Measurements from ENCODE around the gene TSC2. TPM values are rescaled to one million over a fixed set of nuclear protein-coding genes. Genes with fewer than 3 reads are reported as not detected.
"Not testable (repeated sequence)": the region's sequence is repeated elsewhere in the genome, so short reads cannot be mapped to it uniquely, and the experiment has no call there.

TSC2 gene
- total RNA-seq, 6 experiments from 2014 or later = 25.7 to 124 (median 59.4) TPM

- DNase-seq (no peak), ATAC-seq (no peak)
- intact Hi-C loops (cut with DNase I) = no loop called here
- 100% methylated on average over 2 of the region's 17 CpGs for WGBS (ENCODE audit: insufficient coverage, low coverage, low lambda C conversion rate, missing lambda C conversion rate)
- peaks cover 0 to 2% (median 0%) of the 10 kb centered on the region in 4 donors for H3K4me1 ChIP-seq
- H3K4me3 ChIP-seq = no peak overlapping the region
- H3K36me3 ChIP-seq = no peaks in the 10 kb centered on the region
- H3K27me3 ChIP-seq = no peaks in the 10 kb centered on the region
- no peak overlapping the region for H3K27ac ChIP-seq
- TF ChIP-seq POLR2A (IDR thresholded peaks at IDR 0.05) = no peak
- TF ChIP-seq CTCF (IDR thresholded peaks at IDR 0.05) = no peak
- H3K9me3 ChIP-seq = no peaks in the 10 kb centered on the region
Measured at GRCh38 chr16:2122429-2122828, 74.6 kb downstream of the TSC2 start.

GRCh38 chr16:2122934-2123683, 75.3 kb downstream of the TSC2 start:
- H3K27ac ChIP-seq; ATAC-seq; H3K4me1 ChIP-seq; H3K36me3 ChIP-seq; DNase-seq; H3K9me3 ChIP-seq; H3K4me3 ChIP-seq; H3K27me3 ChIP-seq; intact Hi-C loops (cut with DNase I): not testable (repeated sequence)
- 80% methylated on average over 3 of the region's 26 CpGs for WGBS (ENCODE audit: insufficient coverage, low coverage, low lambda C conversion rate, missing lambda C conversion rate)

- WGBS (ENCODE audit: insufficient coverage, low coverage, low lambda C conversion rate, missing lambda C conversion rate) = no CpG with 5 or more reads among the region's 27 CpGs
Measured at GRCh38 chr16:2123706-2124376, 76.1 kb downstream of the TSC2 start.

GRCh38 chr16:2124377-2124693, 76.5 kb downstream of the TSC2 start:
- H3K4me3 ChIP-seq; H3K27me3 ChIP-seq; H3K9me3 ChIP-seq; ATAC-seq; H3K4me1 ChIP-seq; intact Hi-C loops (cut with DNase I); H3K36me3 ChIP-seq; DNase-seq: not testable (repeated sequence)
- H3K27ac ChIP-seq = peak overlapping the region; percentile 53 to 70 (median 56)
- WGBS (ENCODE audit: insufficient coverage, low coverage, low lambda C conversion rate, missing lambda C conversion rate) = 35% methylated on average over 4 of the region's 11 CpGs

More at GRCh38 chr16:2123706-2124376, 76.1 kb downstream of the TSC2 start:
- H3K4me3 ChIP-seq; H3K9me3 ChIP-seq; H3K27me3 ChIP-seq; H3K4me1 ChIP-seq; intact Hi-C loops (cut with DNase I); ATAC-seq; H3K36me3 ChIP-seq; DNase-seq: not testable (repeated sequence)
- peak overlapping the region; percentile 53 to 70 (median 56) for H3K27ac ChIP-seq

GRCh38 chr16:2124694-2125444, 77.1 kb downstream of the TSC2 start:
- H3K4me3 ChIP-seq; H3K27me3 ChIP-seq; intact Hi-C loops (cut with DNase I); H3K4me1 ChIP-seq; H3K36me3 ChIP-seq; H3K9me3 ChIP-seq: not testable (repeated sequence)
- DNase-seq (peak in 1 of 3 donors; percentile 55), ATAC-seq (peak in 3 of 4 donors; percentile 6 to 27 (median 22))
- peak overlapping the region; percentile 53 to 70 (median 56) for H3K27ac ChIP-seq
- 37% methylated on average over 2 of the region's 37 CpGs for WGBS (ENCODE audit: insufficient coverage, low coverage, low lambda C conversion rate, missing lambda C conversion rate)

GRCh38 chr16:2125609-2126008, 77.8 kb downstream of the TSC2 start:
- WGBS (ENCODE audit: insufficient coverage, low coverage, low lambda C conversion rate, missing lambda C conversion rate) = 53% methylated on average over 3 of the region's 11 CpGs
- peak overlapping the region in 2 of 3 donors; percentile 36 to 53 for H3K27ac ChIP-seq
- DNase-seq; H3K36me3 ChIP-seq; intact Hi-C loops (cut with DNase I); H3K27me3 ChIP-seq; H3K9me3 ChIP-seq; H3K4me3 ChIP-seq; ATAC-seq; H3K4me1 ChIP-seq: not testable (repeated sequence)

- peak in 1 of 3 donors; percentile 57 for DNase-seq
Measured at GRCh38 chr16:2126161-2126743, 78.5 kb downstream of the TSC2 start.

GRCh38 chr16:2126928-2127556, 79.3 kb downstream of the TSC2 start:
- H3K27me3 ChIP-seq; intact Hi-C loops (cut with DNase I); H3K4me1 ChIP-seq; H3K4me3 ChIP-seq; H3K36me3 ChIP-seq; H3K9me3 ChIP-seq; H3K27ac ChIP-seq: not testable (repeated sequence)
- ATAC-seq = peak in 2 of 4 donors; percentile 1 to 21
- DNase-seq = peak in 1 of 3 donors; percentile 67
- 100% methylated on average over 8 of the region's 31 CpGs for WGBS (ENCODE audit: insufficient coverage, low coverage, low lambda C conversion rate, missing lambda C conversion rate)

More at GRCh38 chr16:2126161-2126743, 78.5 kb downstream of the TSC2 start:
- 57% methylated on average over 3 of the region's 21 CpGs for WGBS (ENCODE audit: insufficient coverage, low coverage, low lambda C conversion rate, missing lambda C conversion rate)
- ATAC-seq; H3K4me1 ChIP-seq; H3K27ac ChIP-seq; H3K4me3 ChIP-seq; H3K27me3 ChIP-seq; H3K9me3 ChIP-seq; H3K36me3 ChIP-seq; intact Hi-C loops (cut with DNase I): not testable (repeated sequence)

- DNase-seq; H3K27me3 ChIP-seq; H3K4me1 ChIP-seq; H3K27ac ChIP-seq; H3K4me3 ChIP-seq; H3K36me3 ChIP-seq; H3K9me3 ChIP-seq; intact Hi-C loops (cut with DNase I): not testable (repeated sequence)
- 17% methylated on average over 3 of the region's 3 CpGs for WGBS (ENCODE audit: insufficient coverage, low coverage, low lambda C conversion rate, missing lambda C conversion rate)
- ATAC-seq = peak; percentile 51 to 63 (median 61)
Measured at GRCh38 chr16:2127630-2128280, 80.0 kb downstream of the TSC2 start.

Measured in right lobe of liver (tissue), 6 donors.